ENCODE measurements around the gene FLRT1. TPM values are rescaled to one million over a fixed set of nuclear protein-coding genes. Genes with fewer than 3 reads are reported as not detected.

FLRT1 gene
- total RNA-seq, 1 donor: under 0.01 TPM

DNA sequence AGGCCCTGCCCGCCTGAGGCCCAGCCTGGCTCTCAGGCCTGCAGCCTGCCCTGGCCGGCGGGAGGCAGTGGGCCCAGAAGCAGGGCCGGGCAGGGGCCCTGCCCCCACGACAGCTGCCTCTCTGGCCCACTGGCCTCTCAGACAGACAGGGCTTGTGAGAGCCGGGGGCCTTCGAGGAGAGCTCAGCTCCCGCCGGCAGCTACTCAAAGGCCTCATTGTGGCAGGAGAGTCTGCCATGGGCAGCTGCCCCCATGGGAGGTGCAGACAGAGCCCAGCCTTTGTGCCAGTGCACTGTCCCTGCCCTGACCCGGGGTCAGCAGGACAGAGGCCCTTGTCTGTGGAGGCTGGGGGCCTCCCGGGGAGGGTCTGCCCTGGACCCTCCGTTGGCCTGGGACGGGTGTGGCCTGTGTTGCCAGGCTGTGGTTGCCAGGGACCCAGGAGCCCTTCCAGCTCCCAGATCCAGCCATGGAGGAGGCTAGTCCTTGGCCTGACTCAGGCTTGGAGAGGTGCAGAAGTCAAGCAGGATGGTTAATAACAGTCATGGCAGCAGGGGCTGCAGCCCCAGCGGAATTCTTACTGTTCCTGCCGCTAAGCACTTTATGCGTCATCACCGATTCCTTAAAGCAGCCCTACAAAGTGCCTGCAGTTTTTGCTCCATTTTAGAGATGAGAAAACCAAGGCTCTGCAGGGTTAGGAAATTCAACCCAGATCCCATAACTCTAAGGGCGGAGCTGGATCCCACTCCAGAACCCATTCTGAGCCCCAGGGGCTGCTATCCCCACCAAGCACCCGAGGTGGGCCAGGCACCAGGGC, 12.5 kb downstream of the FLRT1 start:
- H3K4me2 ChIP-seq (ENCODE audit: insufficient read depth, low read length): no peak overlapping the region
- peaks cover 3% of the 10 kb centered on the region for H4K20me1 ChIP-seq (ENCODE audit: insufficient read depth, low read length)
- no peaks in the 10 kb centered on the region for H3K36me3 ChIP-seq (ENCODE audit: insufficient read depth, low read length)
- H3K27me3 ChIP-seq (ENCODE audit: insufficient read depth, low read length): no peaks in the 10 kb centered on the region
- H2AFZ ChIP-seq (ENCODE audit: low read length): no peak overlapping the region
- DNase-seq (ENCODE audit: insufficient read length, low spot score, missing footprints): no peak
- H3K9me3 ChIP-seq (ENCODE audit: low read depth, low read length): no peaks in the 10 kb centered on the region
- no peak overlapping the region for H3K27ac ChIP-seq (ENCODE audit: low read depth, low read length)
- H3K79me2 ChIP-seq (ENCODE audit: insufficient read depth, low read length): no peaks in the 10 kb centered on the region
- no peak overlapping the region for H3K4me3 ChIP-seq (ENCODE audit: insufficient read depth, low read length)
- TF ChIP-seq CTCF (IDR thresholded peaks at IDR 0.05; ENCODE audit: extremely low read depth, low read depth, low read length): no peak
- no peaks in the 10 kb centered on the region for H3K4me1 ChIP-seq (ENCODE audit: insufficient read depth, low read length)

DNA sequence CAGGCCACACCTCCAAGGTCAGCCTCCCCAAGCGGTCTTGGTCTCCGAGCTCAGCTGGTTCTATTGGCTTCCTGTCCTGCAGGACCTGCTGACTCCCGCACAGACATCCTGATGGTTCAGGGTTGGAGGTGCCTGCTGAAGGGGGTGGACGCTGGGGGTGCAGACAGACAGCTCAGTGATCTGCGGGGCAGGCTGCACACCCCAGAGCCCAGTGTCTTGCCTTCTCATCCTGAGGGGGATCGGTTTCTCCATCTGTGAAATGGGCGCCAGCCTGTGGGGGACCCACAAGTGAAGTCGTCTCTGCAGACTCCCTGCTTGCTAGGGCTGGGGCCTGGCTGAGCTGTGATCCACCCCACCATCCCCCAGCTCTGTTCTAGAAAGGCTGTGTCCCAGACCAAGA, 13.8 kb downstream of the FLRT1 start:
- H3K79me2 ChIP-seq (ENCODE audit: insufficient read depth, low read length): no peaks in the 10 kb centered on the region
- H3K27me3 ChIP-seq (ENCODE audit: insufficient read depth, low read length): no peaks in the 10 kb centered on the region
- no peaks in the 10 kb centered on the region for H3K36me3 ChIP-seq (ENCODE audit: insufficient read depth, low read length)
- peaks cover 3% of the 10 kb centered on the region for H4K20me1 ChIP-seq (ENCODE audit: insufficient read depth, low read length)
- no peak overlapping the region for H2AFZ ChIP-seq (ENCODE audit: low read length)
- no peak overlapping the region for H3K27ac ChIP-seq (ENCODE audit: low read depth, low read length)
- H3K4me1 ChIP-seq (ENCODE audit: insufficient read depth, low read length): no peaks in the 10 kb centered on the region
- H3K4me2 ChIP-seq (ENCODE audit: insufficient read depth, low read length): no peak overlapping the region
- no peaks in the 10 kb centered on the region for H3K9me3 ChIP-seq (ENCODE audit: low read depth, low read length)
- no peak for TF ChIP-seq CTCF (IDR thresholded peaks at IDR 0.05; ENCODE audit: extremely low read depth, low read depth, low read length)
- DNase-seq (ENCODE audit: insufficient read length, low spot score, missing footprints): no peak
- H3K4me3 ChIP-seq (ENCODE audit: insufficient read depth, low read length): no peak overlapping the region

- Histone ChIP-seq H3K4me2 (ENCODE audit: insufficient read depth, low read length) (no peak overlapping the region), H2AFZ (ENCODE audit: low read length) (no peak overlapping the region), H4K20me1 (ENCODE audit: insufficient read depth, low read length) (peaks cover 3% of the 10 kb centered on the region), H3K9me3 (ENCODE audit: low read depth, low read length) (no peaks in the 10 kb centered on the region), H3K4me3 (ENCODE audit: insufficient read depth, low read length) (no peak overlapping the region), H3K36me3 (ENCODE audit: insufficient read depth, low read length) (no peaks in the 10 kb centered on the region), H3K79me2 (ENCODE audit: insufficient read depth, low read length) (no peaks in the 10 kb centered on the region), H3K27ac (ENCODE audit: low read depth, low read length) (no peak overlapping the region), H3K27me3 (ENCODE audit: insufficient read depth, low read length) (no peaks in the 10 kb centered on the region), H3K4me1 (ENCODE audit: insufficient read depth, low read length) (no peaks in the 10 kb centered on the region)
- no peak for TF ChIP-seq CTCF (IDR thresholded peaks at IDR 0.05; ENCODE audit: extremely low read depth, low read depth, low read length)
- DNase-seq (ENCODE audit: insufficient read length, low spot score, missing footprints): no peak
Observed at GRCh38 chr11:64051297-64051696, 15.6 kb downstream of the FLRT1 start.

DNA sequence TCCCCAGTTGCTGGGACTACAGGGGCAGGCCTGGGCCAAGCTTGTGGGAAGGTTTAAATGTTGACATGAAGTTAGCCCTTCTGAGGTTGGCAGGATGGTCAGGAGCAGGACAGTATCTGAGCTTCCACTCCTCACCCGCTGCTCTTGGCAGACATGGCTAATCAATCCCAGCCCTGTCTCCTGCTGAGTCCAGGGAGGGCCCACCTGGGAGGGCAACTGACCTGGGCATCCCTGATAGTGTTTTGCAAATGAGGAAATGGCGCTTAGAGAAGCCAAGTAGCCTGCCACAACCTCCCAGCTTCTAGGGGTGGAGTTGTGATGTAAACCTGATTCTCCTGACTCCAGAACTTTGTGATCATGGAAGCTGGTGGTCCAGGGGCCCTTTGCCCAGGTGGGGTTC, 16.7 kb downstream of the FLRT1 start:
- DNase-seq (ENCODE audit: insufficient read length, low spot score, missing footprints): no peak
- H3K79me2 ChIP-seq (ENCODE audit: insufficient read depth, low read length): no peaks in the 10 kb centered on the region
- no peak overlapping the region for H3K27ac ChIP-seq (ENCODE audit: low read depth, low read length)
- peaks cover 3% of the 10 kb centered on the region for H4K20me1 ChIP-seq (ENCODE audit: insufficient read depth, low read length)
- H3K36me3 ChIP-seq (ENCODE audit: insufficient read depth, low read length): no peaks in the 10 kb centered on the region
- H3K4me2 ChIP-seq (ENCODE audit: insufficient read depth, low read length): no peak overlapping the region
- TF ChIP-seq CTCF (IDR thresholded peaks at IDR 0.05; ENCODE audit: extremely low read depth, low read depth, low read length): no peak
- H3K9me3 ChIP-seq (ENCODE audit: low read depth, low read length): no peaks in the 10 kb centered on the region
- no peaks in the 10 kb centered on the region for H3K27me3 ChIP-seq (ENCODE audit: insufficient read depth, low read length)
- no peak overlapping the region for H3K4me3 ChIP-seq (ENCODE audit: insufficient read depth, low read length)
- H2AFZ ChIP-seq (ENCODE audit: low read length): no peak overlapping the region
- no peaks in the 10 kb centered on the region for H3K4me1 ChIP-seq (ENCODE audit: insufficient read depth, low read length)
